Psoas muscle (tissue), 8 donors: ENCODE results near the gene ATRIP. TPM values are rescaled to one million over a fixed set of nuclear protein-coding genes. Genes with fewer than 3 reads are reported as not detected.

Source experiments
- ATAC-seq, 4 donors: fragments of 200-7000 bp; cut with Tn5 transposase; one replicate each; pipeline ENCODE4 v1.9.1; 2020; ENCODE audit warnings: moderate library complexity in 3 of 4, mild to moderate bottlenecking in 2 of 4
- DNase-seq, 2 donors: peaks; one replicate each; pipeline ENCODE4 v3.0.0-alpha.2; 2020
- H3K27ac ChIP-seq: fragments of 200-600 bp; one replicate; pipeline ENCODE4 v1.8.0; 2022
- H3K27me3 ChIP-seq, 3 donors: fragments of 200-600 bp in 1 of 3; one replicate each; pipeline versions ENCODE4 v1.6.1 to v1.8.0; 2013 to 2022; ENCODE audit warnings: low read length in 2 of 3, mild to moderate bottlenecking in 2 of 3, moderate library complexity in 1 of 3; ENCODE audit not compliant: insufficient read depth in 3 of 3
- H3K36me3 ChIP-seq, 2 donors: fragments of 200-600 bp in 1 of 2; one replicate each; pipeline versions ENCODE4 v1.6.1 to v1.8.0; 2013 to 2022; ENCODE audit warnings: low read depth in 1 of 2, mild to moderate bottlenecking in 1 of 2, moderate library complexity in 1 of 2; ENCODE audit not compliant: insufficient read depth in 1 of 2
- H3K4me1 ChIP-seq: fragments of 200-600 bp; one replicate; pipeline ENCODE4 v1.8.0; 2022
- H3K4me3 ChIP-seq: fragments of 200-600 bp; one replicate; pipeline ENCODE4 v1.8.0; 2022; ENCODE audit warnings: mild to moderate bottlenecking
- H3K9me3 ChIP-seq: fragments of 200-600 bp; one replicate; pipeline ENCODE4 v1.8.0; 2022
- CTCF ChIP-seq: fragments of 200-600 bp; IDR thresholded peaks from one replicate; pipeline ENCODE4 v1.8.0; 2022; ENCODE audit warnings: antibody characterized with exemption
- WGBS, 3 donors: extraction: QIAGEN DNeasy Blood & Tissue Kit; methylation state at CpG; one replicate each; pipeline versions ENCODE4 v1.1.6 to v1.1.7; 2013; 5-methylcytosine and 5-hydroxymethylcytosine counted together
- intact Hi-C, 2 donors: fragments of 100-400 bp; cut with DNase I; formaldehyde crosslinking; loops; one replicate each; pipeline versions ENCODE4 v1.11.0 to v1.14.2; 2022
- polyA plus RNA-seq, 3 donors: library from polyadenylated mRNA; stranded (reverse); fragments of 200-250 nt; gene quantifications; one replicate each; pipeline ENCODE4 v1.2.3, GENCODE V29; 2013
- total RNA-seq, 4 donors: library from RNA; stranded (reverse); fragmentation: NEBNext Ultra II Directional in 2 of 4; extraction: Animal tissue kit (Norgen Biotek cat#: 25700) in 2 of 4; gene quantifications; one replicate each; pipeline versions ENCODE4 v1.2.1 to v1.2.4, GENCODE V29; 2021 to 2023
- donor health status: healthy with polysubstance abuse.
- donor health status: DM: no; HTN: no; CAD: no; lungs with moderate emphysema.
- donor health status: Bipolar disorder and iron deficiency.
- donor health status: healthy.
- donor health status: DM: yes; HTN: yes; CAD: no.
- donor health status: DM: no; HTN: no; CAD: no.
- donor health status: DM: no; HTN: no; CAD: no.
- donor health status: DM: yes; HTN: yes; CAD: no.

ATRIP gene
- total and polyA plus RNA-seq, 7 donors, result 3.7 to 5.6 (median 4.5) TPM

GRCh38 chr3:48432411-48433371 lies 13.8 kb upstream of the ATRIP start:
- Histone ChIP-seq H3K9me3 (no peaks in the 10 kb centered on the region), H3K27ac (no peak overlapping the region), H3K27me3 (peaks cover 0 to 8% (median 2%) of the 10 kb centered on the region in 3 donors), H3K36me3 (peaks cover 3 to 27% of the 10 kb centered on the region in 2 donors), H3K4me1 (peaks cover 4% of the 10 kb centered on the region), H3K4me3 (no peak overlapping the region)
- 78 to 82% (median 79%) methylated on average over 15 to 16 of the region's 16 CpGs for WGBS, 3 donors
- no peak for DNase-seq
- intact Hi-C loops, result loop anchor here in 1 of 2 donors (5.0 kb wide), 1 partner anchor 200 kb away; no protein-coding TSS in a partner anchor
- TF ChIP-seq CTCF, result no peak
- ATAC-seq, result no peak

GRCh38 chr3:48433472-48434118 lies 12.9 kb upstream of the ATRIP start:
- H3K27ac ChIP-seq, result no peak overlapping the region
- H3K4me1 ChIP-seq, result peaks cover 4% of the 10 kb centered on the region
- DNase-seq (no peak), ATAC-seq (no peak)
- intact Hi-C loops, result loop anchor here (1.0 to 5.0 kb wide), 2 partner anchors 32 to 201 kb away; no protein-coding TSS in a partner anchor
- peaks cover 3 to 27% of the 10 kb centered on the region in 2 donors for H3K36me3 ChIP-seq
- 80 to 81% (median 80%) methylated on average over 12 of the region's 12 CpGs for WGBS, 3 donors
- no peak overlapping the region for H3K4me3 ChIP-seq
- TF ChIP-seq CTCF, result no peak
- H3K9me3 ChIP-seq, result no peaks in the 10 kb centered on the region
- H3K27me3 ChIP-seq, result peaks cover 0 to 4% (median 2%) of the 10 kb centered on the region in 3 donors

GRCh38 chr3:48434591-48435222 lies 11.8 kb upstream of the ATRIP start:
- H3K4me3 ChIP-seq, result no peak overlapping the region
- ATAC-seq, result no peak
- H3K9me3 ChIP-seq, result no peaks in the 10 kb centered on the region
- no peak for DNase-seq
- H3K4me1 ChIP-seq, result peaks cover 11% of the 10 kb centered on the region
- peaks cover 3 to 27% of the 10 kb centered on the region in 2 donors for H3K36me3 ChIP-seq
- H3K27me3 ChIP-seq, result no peaks in the 10 kb centered on the region
- intact Hi-C loops, result loop anchor here (1.0 to 5.0 kb wide), 3 partner anchors 33 to 242 kb away; no protein-coding TSS in a partner anchor
- no peak overlapping the region for H3K27ac ChIP-seq
- TF ChIP-seq CTCF, result no peak
- 71 to 73% (median 73%) methylated on average over 15 of the region's 15 CpGs for WGBS, 3 donors

- 89 to 91% (median 90%) methylated on average over 4 of the region's 4 CpGs for WGBS, 3 donors
- Histone ChIP-seq H3K9me3 (no peaks in the 10 kb centered on the region), H3K27me3 (no peaks in the 10 kb centered on the region), H3K4me3 (no peak overlapping the region), H3K4me1 (peaks cover 9% of the 10 kb centered on the region), H3K36me3 (peaks cover 3 to 27% of the 10 kb centered on the region in 2 donors), H3K27ac (no peak overlapping the region)
- no peak for ATAC-seq
- TF ChIP-seq CTCF, result no peak
- intact Hi-C loops, result loop anchor here in 1 of 2 donors (1.0 to 5.0 kb wide), 2 partner anchors 34 to 243 kb away; no protein-coding TSS in a partner anchor
- DNase-seq, result no peak
These were observed 11.3 kb upstream of the ATRIP start for GRCh38 chr3:48435223-48435595.
